Pulmonary artery endothelial cell (primary cell): ENCODE data around the gene VSIG8. TPM values are rescaled to one million over a fixed set of nuclear protein-coding genes. Genes with fewer than 3 reads are reported as not detected.

Experiments used
- DNase-seq: peaks from one replicate; pipeline ENCODE4 v3.0.0-alpha.2; 2011; ENCODE audit warnings: low read depth, low spot score
- total RNA-seq: library from RNA; depleted of rRNA; stranded (reverse); fragments of >200 nt; gene quantifications from 2 replicates; pipeline ENCODE4 v1.2.3, GENCODE V29; 2014

VSIG8 gene
- total RNA-seq, 1 donor from 2014 or later, result not detected

DNA sequence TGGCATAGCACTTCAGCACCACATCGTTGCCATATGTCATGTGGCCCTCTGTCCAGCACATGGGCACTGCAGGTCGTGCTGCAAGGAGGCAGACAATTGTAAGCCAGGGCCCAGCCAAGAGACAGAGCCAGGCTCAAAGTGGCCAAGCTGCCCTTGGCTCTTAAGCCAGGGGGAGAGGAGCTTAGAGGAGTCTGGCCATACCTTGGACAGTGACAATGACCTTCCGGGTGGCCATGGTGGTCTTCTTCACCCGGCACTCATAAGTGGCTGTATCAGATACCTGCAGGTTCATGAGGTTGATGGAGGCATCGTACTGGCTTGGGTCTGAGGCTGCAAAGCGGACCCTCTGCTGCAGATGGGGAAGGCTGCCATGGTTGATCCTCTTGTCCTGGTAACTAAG, 4.6 kb downstream of the VSIG8 start:
- DNase-seq, result no peak

GRCh38 chr1:159856576-159856975, 5.9 kb downstream of the VSIG8 start:
- DNase-seq, result no peak

DNA sequence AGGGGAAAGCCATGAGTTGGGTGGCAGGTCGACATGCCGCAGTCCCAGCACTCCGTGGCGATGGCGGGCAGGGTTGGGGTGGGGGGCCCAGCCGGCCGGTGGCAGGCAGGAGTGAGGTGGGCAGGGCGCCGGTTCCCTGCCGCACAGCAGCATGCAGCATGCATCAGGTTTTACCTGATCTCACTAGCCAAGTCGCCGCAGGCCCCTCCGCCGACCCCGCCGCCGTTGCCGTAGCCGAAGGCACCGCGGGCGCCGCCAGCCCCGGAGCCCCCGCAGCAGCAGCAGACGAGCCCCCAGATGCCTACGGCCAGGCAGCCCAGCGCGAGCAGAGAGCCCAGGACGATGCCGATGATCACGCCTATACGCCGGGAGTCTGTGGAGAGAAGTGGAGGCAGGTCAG, 6.7 kb downstream of the VSIG8 start:
- no peak for DNase-seq

DNA sequence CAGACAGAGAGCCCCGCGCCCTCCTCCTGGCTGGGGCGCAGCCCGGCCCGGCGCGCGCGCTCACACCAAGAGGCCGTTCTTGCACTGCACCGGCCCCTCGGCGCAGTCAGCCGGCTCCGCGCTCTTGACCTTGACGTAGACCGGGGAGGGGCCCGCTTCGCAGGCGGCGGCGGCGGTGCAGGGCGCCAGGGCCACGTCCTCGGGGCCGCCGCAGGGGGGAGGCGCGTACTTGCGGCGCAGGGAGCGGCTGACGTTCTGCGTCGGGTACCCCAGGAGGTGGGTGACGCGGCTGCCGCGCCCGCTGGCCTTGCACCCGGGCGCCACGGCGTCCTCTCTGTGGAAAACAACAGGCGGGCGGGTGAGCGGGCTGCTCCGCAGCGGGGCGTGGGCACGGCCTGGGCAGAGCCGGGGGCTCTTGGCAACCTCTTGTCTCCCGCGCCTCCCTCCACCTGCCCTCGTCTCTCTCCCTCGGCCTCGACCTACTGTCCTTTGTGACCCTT, 7.7 kb downstream of the VSIG8 start:
- DNase-seq, result peak; percentile 19

DNA sequence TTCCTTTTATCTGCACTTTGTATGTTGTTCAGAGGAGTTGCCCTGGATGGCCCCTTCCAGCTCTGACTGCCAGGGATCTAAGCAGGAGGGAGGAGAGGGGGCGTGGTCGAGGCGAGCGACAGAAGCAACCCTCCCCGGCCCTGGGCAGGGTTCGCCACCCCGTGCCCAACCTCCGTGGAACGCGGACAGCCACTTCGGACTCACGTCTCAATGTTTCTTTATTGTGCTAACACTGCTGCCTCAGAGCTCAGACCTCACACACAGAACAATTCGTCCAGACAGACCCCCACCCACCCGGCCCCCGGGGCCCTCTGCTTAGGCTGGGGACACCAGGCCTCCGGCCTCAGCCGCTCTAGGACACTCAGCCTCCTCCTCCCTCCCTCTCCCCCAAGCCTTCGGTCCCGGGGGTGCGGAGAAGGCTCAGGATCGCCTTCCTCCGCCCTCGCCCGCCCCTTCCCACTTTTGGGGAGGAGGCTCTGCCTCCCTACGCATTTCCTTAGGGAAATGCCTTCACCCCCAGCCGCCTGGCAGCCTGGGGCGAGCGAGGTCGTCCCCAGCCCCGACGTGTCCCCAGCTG, 8.3 kb downstream of the VSIG8 start:
- DNase-seq, result peak; percentile 17

DNA sequence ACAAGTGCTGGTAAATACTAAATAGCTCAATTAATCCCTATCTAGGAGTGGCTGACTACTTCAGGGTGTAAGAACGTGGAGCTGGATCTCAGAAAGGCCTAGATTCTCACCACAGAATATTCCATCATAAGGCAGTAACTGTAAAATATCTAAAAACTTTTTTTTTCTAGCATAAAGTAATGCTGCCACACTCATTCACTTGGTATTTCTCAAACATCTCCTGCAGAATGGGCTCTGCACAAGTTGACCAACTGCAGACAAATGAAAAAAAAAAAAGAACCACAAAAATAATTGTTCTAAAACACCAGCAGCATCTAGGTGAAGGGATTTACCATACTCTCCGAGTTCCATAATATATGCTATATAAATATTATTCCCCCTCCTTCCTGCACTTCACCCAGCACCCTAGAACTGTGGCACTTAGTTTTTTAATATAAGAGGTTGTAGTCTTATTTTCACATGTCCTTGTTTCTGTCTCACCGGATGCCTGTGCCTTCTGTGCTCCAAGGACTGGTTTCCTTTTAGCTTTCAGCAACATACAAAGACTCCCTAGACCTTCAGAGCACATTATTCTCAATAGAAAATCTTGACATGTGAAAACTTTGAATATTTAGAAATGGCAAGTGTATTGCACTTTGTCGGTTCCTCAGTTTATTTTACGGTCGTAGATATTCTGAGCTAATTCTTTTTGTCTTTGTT, 8.9 kb downstream of the VSIG8 start:
- DNase-seq, result no peak

- DNase-seq, result no peak
These were observed 11.1 kb downstream of the VSIG8 start for GRCh38 chr1:159851407-159851806.

GRCh38 chr1:159849626-159850366, 12.7 kb downstream of the VSIG8 start:
- no peak for DNase-seq

- no peak for DNase-seq
These were observed 14.1 kb downstream of the VSIG8 start for GRCh38 chr1:159848326-159848725.

DNA sequence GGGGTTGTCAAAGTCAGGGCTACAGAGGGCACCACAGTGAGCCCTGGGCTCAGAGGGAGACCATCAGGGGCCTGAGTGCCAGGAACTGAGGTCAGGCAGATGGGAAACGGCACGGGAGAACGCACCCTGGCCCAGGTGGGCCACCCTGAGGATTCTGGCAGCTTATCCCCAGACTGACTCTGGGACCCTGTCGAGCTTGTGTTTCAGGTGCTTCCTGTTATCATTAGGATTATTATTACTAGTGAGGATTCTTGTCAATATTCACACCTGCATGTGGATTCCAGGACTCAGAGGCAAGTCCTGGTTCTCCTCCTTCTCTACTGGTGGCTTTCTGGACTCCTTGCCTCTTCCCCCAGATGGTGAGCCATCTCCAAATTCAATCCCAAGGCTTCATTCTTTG, 15.2 kb downstream of the VSIG8 start:
- DNase-seq, result no peak

GRCh38 chr1:159845751-159846629, 16.5 kb downstream of the VSIG8 start:
- DNase-seq, result no peak

- DNase-seq, result no peak
These were observed 19.0 kb downstream of the VSIG8 start for GRCh38 chr1:159843459-159843858.

- no peak for DNase-seq
These were observed 20.7 kb downstream of the VSIG8 start for GRCh38 chr1:159841749-159842148.

GRCh38 chr1:159839116-159839849, 23.2 kb downstream of the VSIG8 start:
- DNase-seq, result no peak

GRCh38 chr1:159838715-159839114, 23.7 kb downstream of the VSIG8 start:
- DNase-seq, result no peak

DNA sequence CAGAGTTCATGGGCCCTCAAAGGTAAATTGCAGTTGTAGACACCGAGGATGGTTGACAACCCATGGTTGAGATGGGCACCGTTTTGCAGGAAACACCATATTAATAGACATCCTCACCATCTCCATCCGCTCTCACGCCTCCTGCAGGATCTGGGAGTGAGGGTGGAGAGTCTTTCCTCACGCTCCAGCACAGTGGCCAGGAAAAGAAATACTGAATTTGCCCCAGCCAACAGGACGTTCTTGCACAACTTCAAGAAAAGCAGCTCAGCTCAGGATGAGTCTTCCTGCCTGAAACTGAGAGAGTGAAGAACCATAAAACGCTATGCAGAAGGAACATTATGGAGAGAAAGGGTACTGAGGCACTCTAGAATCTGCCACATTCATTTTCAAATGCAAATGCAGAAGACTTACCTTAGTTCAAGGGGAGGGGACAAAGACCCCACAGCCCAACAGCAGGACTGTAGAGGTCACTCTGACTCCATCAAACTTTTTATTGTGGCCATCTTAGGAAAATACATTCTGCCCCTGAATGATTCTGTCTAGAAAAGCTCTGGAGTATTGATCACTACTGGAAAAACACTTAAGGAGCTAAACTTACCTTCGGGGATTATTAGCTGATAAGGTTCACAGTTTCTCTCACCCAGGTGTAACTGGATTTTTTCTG, 26.5 kb downstream of the VSIG8 start:
- no peak for DNase-seq

GRCh38 chr1:159835356-159835755, 27.1 kb downstream of the VSIG8 start:
- no peak for DNase-seq

GRCh38 chr1:159832309-159832708, 30.1 kb downstream of the VSIG8 start:
- no peak for DNase-seq

DNA sequence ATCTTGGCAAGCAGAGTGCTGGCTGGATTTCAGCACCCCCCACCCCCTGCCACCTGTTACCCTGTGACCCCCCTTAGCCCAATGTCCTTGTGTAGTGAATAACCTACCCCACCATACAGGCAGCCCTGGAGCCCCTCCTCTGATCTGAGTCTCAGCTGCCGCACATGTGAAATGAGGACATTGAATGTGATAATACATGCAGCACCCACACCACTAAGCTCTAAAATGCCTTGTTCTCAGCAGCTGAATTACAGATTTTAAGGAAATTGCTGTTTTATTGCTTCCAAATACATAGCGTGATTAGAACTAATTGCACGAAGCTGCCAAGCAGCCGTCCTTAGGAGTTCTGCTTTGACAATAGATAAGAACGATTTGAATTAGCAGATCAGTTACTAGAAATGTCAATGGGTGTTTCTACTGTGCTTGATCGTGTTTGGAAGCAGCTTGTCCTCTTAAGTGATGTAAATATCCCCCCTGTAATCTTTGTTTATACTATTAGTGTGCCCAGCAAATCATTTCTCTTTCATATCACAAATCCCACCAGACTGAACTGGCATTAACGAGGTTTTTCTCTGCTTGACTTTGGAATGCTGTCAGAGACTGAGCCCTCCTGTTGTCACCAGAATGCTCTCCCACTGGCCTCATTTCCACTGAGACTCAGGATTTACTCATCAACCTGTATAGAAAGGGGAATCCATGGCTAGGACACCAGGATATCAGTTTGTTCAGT, 30.9 kb downstream of the VSIG8 start:
- no peak for DNase-seq

DNA sequence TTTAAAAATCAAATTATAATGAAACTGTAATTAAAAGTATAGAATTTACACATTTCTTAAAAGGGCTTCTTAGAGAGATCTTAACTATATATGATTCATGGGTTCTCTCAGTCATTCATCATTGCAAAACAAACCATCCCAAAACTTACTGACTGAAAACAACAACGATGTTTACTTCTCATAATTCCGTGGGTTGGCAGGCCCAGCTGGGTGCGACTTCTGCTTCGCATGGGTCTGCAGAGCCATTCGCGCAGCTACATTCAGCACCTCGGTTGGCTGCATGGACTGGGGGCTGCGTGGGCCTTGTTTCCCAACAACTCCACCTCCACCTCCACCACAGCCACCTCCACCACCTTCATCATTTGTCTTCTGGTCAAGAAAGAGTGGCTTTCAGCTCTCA, 31.7 kb downstream of the VSIG8 start:
- DNase-seq, result no peak
